Measurements from ENCODE around the gene SDC4. TPM values are rescaled to one million over a fixed set of nuclear protein-coding genes. Genes with fewer than 3 reads are reported as not detected.

SDC4 gene
- total and polyA plus RNA-seq, 9 of the 15 experiments (the other 6 are each of a cell fraction or from before 2014, with no cell fraction given) = 2.1 to 10.7 (median 6.3) TPM

- TF ChIP-seq UBTF (IDR thresholded peaks at IDR 0.05; ENCODE audit: borderline replicate concordance in 1 of 2, low read depth in 2 of 2, low read length in 2 of 2) (peak in 1 of 2 experiments; percentile 40; a peak in 1 of 4 replicates), POLR2AphosphoS5 (IDR thresholded peaks at IDR 0.05; ENCODE audit: control insufficient read depth, insufficient read depth, low read depth, low read length) (no peak), ZKSCAN1 (IDR thresholded peaks at IDR 0.05; ENCODE audit: low read depth, low read length) (no peak), NR3C1 (CRISPR knock-in tag; IDR thresholded peaks at IDR 0.05) (no peak), PURB (CRISPR knock-in tag; IDR thresholded peaks at IDR 0.05; ENCODE audit: low read depth) (no peak), EHMT2 (IDR thresholded peaks at IDR 0.05) (no peak), THRB (CRISPR knock-in tag; conservative IDR thresholded peaks at IDR 0.05) (no peak), FOXJ2 (tag; IDR thresholded peaks at IDR 0.05) (no peak), ZNF584 (CRISPR knock-in tag; IDR thresholded peaks at IDR 0.05; ENCODE audit: low read depth) (no peak), EWSR1 (IDR thresholded peaks at IDR 0.05; ENCODE audit: borderline replicate concordance, low read depth, partially characterized antibody) (no peak), GABPB1 (CRISPR knock-in tag; IDR thresholded peaks at IDR 0.05) (no peak), CAMTA2 (CRISPR knock-in tag; conservative IDR thresholded peaks at IDR 0.05) (no peak), KLF16 (IDR thresholded peaks at IDR 0.05) (peak; percentile 43; the same call in 1 of the 2 replicates), ZNF347 (CRISPR knock-in tag; IDR thresholded peaks at IDR 0.05; ENCODE audit: low read depth) (no peak), ZNF830 (CRISPR knock-in tag; IDR thresholded peaks at IDR 0.05) (0 out of 2 replicates have a peak, but pooled peaks have one; percentile 66), STAG1 (CRISPR knock-in tag; IDR thresholded peaks at IDR 0.05; ENCODE audit: borderline replicate concordance) (no peak), TGIF2 (CRISPR knock-in tag; IDR thresholded peaks at IDR 0.05) (no peak), SREBF2 (CRISPR knock-in tag; IDR thresholded peaks at IDR 0.05) (no peak), KHSRP (IDR thresholded peaks at IDR 0.05) (no peak), CTBP1 (IDR thresholded peaks at IDR 0.05; ENCODE audit: borderline replicate concordance) (peak; percentile 59), ZNF766 (CRISPR knock-in tag; conservative IDR thresholded peaks at IDR 0.05) (no peak)
Measured at GRCh38 chr20:45293041-45294002, 54.9 kb downstream of the SDC4 start (continued).

Measured in K562 (cell line).